ENCODE data around the gene SMOC2.

SMOC2 gene

DNA sequence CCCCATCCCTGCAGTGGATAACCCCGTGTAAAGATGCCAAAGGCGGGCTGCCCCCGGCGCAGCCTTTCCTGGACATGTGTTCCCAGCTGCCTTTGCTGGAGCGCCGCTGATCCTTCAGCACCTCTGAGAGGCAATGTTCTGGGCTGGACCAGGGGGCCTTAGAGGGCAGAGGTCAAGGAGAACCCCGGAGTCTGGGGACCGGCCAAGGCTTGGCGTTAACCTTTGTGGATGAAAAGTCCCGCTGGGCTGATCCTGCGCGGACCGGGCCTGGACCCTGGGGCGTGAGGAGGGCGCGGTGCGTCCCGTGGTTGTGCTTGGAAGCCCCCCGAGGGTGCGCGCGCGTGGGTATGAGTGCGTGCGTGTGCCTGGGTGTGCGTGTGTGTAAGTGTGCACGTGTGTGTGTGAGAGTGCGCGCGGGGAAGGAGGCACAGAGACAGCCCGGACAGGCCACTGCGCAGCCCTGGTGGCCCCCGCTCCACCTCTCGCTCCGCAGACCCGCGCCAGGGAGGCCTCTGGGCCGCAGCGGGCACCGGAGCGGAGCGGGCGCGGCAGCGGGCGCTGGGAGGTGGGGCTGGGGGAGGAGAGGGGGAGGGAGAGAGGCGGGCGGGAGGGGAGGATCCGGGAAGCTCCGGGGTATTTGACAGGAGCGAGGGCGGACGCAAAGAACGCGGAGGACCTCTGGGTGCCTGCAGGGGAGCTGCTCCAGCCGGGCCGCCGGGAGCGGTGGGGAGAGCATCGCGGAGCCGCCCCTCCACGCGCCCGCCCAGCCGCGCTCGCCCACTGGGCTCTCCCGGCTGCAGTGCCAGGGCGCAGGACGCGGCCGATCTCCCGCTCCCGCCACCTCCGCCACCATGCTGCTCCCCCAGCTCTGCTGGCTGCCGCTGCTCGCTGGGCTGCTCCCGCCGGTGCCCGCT lies at the start of gene SMOC2:
Gene SMOC2, plus strand, starts transcription at position 665 of the 914 bp plus-strand sequence. Its CDS starts 187 bp downstream, at position 852.
- FAIRE-seq, result no peak

- FAIRE-seq, result no peak
Observed at GRCh38 chr6:168393126-168393870, 47.7 kb upstream of the SMOC2 start.

- FAIRE-seq, result no peak
Observed at GRCh38 chr6:168394606-168395005, 46.4 kb upstream of the SMOC2 start.

DNA sequence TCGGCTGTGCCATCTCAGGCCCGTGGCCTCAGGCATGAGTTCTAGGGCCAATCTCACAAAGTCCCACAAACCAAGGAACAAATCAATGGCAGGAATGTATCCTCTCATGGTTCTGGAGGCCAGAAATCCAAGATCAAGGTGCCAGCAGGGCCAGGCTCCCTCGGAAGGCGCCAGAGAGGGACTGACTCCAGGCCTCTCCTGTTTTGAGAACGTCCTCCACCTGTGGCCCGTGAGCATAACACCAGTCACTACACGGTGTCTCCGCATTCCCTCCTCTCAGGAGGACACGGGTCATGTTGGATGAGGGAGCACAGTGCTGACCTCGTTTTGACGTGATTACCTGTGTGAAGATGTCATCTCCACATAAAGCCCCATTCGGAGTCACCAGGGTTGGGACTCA lies 45.0 kb upstream of the SMOC2 start:
- no peak for FAIRE-seq

- FAIRE-seq, result no peak
Observed at GRCh38 chr6:168396561-168396960, 44.4 kb upstream of the SMOC2 start.

GRCh38 chr6:168397012-168397411 lies 44.0 kb upstream of the SMOC2 start:
- FAIRE-seq, result no peak

DNA sequence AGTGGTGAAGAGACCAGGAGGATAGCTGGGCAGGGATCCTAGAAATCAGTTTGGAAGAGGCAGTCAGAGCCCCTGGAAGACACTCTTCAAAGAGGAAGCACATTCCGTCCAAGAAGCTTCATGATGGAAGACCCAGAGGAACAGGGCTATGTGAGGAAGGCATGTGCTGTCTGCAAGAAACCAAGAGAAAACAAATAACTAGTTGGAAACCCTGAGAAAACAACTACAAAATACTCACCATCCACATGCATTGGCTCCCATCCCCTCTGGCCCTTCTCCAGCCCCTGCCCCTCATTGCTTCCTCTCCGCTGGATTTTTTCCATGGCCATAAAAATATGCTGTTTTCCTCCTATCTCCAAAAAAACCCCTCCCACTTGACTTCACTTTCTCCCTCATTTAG lies 40.9 kb upstream of the SMOC2 start:
- no peak for FAIRE-seq

- no peak for FAIRE-seq
Observed at GRCh38 chr6:168403370-168404005, 37.5 kb upstream of the SMOC2 start.

- no peak for FAIRE-seq
Observed at GRCh38 chr6:168404560-168404959, 36.4 kb upstream of the SMOC2 start.

DNA sequence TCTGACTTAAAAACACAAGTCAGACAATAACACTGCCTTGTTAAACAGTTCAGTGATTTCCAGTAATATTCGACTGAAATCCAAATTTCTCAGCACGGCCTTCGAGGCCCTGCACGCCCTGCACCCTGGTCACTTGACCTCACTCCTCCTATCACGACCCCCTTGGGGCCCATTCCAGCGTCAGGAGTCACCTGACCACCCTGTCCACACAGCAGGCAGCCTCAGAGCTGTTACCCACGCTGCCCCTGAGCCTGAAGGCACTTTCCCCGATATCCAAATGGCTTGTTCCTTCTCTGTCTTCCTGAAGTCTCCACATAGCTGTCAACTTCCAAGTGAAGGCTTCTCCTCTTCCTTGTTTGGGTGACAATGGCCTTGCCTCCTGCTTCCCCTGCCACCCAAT lies 33.1 kb upstream of the SMOC2 start:
- FAIRE-seq, result no peak

GRCh38 chr6:168408504-168409136 lies 32.4 kb upstream of the SMOC2 start:
- FAIRE-seq, result no peak

DNA sequence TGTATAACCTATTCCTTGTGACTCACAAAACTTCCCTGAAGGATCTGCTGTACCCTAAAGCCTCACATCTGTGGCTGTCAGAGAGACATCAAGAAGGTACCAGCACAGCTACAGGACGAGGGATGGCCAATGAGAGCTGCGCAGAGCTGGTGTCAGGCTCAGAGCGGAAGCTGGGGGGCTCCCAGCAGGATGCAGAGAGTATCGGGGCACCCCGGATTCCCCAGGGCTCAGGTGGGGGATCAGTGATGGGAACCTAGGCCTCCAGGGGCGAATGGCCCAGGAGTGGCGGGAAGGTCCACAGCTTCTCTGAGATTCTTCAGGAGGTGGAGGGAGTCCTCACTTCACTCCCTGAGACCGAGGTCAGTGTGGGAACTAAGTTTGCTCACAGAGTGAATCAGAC lies 30.9 kb upstream of the SMOC2 start:
- FAIRE-seq, result no peak

DNA sequence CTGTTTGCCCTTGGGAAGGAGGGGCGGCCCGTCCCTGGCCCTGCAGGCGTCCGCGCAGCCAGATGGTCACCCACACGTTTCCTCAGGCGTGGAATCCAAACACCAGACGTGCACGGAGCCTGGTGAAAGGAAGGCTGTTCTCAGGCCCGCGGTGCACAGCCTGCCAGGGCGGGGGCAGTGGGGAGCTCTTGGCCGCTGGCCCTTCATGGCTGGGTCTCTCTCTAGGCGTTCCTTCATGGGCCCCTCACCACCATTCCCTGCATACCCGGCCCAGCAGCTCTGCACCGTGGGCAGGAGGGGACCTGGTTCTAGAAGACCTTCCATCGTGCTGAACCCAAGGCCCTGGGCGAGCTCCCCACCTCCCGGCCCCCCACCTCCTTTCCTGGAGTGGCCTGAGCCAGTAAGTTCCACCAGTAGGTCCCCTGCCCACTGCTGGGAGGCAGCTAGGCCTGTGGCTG lies 30.4 kb upstream of the SMOC2 start:
- FAIRE-seq, result no peak

DNA sequence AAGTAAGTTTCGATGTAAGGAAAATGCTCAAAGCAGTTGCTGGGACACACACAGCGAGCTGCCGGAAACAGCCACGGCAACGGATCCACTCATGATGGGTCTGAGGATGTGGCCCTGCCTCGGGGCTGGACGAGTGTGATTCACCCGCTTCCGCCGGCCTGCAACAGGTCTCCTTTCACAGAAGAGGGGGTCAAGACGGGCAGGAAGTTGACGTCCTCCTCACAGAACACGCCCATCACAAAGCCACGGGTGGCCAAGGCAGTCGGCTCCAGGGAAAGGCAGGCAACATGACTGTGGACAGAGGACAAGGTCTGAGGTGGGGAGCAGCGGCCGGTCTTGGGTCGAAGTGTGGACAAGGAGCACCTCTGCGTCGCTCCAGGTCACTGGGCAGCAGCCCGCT lies 29.9 kb upstream of the SMOC2 start:
- FAIRE-seq, result no peak

GRCh38 chr6:168411793-168412192 lies 29.2 kb upstream of the SMOC2 start:
- FAIRE-seq, result no peak

- no peak for FAIRE-seq
Observed at GRCh38 chr6:168412456-168412855, 28.5 kb upstream of the SMOC2 start.

DNA sequence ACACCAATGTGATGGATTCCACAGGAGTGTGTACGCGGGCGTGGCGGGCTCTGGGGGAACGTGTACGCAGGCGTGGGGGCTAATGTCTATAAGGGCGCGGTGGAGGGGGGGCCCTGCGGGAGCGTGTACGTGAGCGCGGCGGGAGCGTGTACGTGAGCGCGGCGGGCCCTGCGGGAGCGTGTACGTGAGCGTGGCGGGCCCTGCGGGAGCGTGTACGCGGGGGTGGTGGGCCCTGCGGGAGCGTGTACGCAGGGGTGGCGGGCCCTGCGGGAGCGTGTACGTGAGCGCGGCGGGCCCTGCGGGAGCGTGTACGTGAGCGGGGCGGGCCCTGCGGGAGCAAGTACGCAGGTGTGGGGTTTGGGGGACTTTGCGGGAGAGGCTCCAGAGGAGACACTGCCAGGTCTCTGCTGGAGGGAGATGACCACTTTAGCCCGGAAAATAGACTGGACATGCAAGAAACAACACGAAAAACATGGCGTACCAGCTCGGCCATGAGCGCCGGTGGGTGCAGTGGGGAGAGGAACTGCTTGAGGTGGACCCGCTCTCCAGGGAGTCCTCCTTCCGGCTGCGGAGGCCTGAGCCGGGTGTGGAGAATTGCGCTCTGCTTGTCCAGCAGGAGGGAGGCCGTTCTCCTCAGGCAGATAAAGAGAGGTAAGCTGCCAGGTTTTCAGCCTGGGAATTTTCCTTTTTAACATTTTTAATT lies 27.8 kb upstream of the SMOC2 start:
- FAIRE-seq, result no peak

DNA sequence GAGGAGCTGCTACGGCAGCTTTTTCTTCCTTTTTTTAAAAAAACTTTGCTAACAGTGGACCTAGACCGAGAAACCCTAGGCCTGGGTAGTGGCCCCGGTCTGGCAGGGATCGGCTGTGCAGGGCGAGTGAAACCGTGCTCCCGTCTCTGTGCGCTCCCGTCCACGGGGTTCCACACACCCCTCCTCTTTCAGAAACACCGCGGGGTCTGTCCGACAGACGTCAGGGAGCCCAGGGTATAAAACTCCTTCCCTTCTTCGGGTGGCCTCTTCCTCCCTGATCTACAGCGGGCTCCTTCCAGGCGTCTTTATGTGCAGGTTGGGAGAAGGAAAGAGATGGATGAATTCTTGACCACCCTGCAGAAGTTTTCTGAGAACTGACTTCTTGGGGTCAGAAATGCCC lies 27.1 kb upstream of the SMOC2 start:
- FAIRE-seq, result no peak

DNA sequence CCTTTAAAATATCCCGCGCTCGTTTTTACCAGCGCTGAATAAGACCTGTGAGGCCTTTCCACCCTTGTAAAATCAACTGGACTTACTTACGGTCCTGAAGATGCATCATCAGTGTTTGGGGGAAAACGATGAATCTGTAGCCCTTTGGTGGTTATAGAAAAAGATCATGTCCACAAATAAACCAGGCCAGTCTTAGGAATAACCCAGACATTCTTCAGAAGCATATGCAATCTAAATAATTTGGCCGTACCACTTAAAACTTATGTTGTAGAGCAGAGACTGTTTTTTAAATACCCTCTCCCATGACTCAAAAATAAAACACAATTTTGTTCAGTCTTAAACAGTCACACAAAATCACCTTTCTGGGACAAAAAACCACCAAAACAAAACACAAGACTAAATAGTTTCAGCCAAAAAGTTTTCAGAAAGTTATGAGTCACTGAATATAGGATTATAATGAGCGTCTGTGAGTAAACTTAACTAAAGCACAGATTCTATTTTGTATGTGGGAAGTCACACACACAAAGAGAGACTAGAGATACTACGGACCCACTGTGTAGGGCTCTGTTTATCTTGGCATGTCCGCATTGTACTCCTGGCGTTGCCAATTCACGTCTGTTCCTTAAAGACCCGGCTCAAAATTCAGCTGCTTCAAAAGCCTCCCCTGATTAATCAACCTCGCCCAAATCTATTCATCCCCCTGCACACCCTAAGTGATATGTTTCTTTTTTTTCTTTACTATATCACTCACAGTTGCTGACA lies 26.5 kb upstream of the SMOC2 start:
- FAIRE-seq, result no peak

DNA sequence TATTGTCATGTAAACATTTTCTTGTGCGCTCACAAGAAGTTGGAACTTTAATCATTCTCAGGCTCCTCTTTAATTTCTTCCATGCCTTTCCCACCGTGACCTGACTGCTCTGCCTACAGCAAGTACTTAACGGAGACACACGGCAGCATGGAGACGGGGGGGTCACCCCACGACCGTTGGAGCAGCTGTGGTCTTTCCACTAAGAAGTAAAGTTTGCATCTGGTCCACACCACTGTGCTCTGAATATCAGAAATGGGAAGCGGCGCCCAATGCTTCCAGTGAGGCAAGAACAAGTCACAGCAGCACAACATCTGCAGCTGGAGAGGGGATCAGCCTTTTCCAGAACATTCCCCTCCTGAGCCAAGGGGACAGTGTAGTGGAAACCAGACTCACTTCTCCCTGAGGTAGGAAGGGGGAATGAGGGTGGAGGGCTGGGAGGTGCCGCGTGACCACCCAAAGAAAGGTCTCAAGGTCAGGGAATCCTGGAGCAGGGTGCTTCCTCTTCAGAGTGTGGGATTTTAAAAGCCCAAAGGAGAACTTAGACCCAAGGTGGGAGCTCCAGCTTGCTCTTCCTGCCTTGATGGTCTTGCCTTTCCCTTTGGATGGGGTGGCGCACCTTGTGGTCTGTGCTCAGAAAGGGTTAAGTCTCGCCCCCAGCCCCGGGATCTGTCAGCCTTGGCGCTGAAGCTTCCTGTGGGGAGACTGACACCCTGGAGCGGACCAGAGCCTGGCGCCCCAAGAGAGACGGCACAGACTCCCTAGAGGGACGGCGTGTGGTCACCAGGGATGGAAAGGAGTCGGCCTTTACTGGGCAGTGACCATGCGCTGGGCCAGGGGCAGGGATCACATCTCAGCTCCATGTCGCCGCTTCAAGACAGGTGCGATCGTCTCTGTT lies 25.6 kb upstream of the SMOC2 start:
- no peak for FAIRE-seq

Measured in endometrium (tissue), 2 donors.